ENCODE measurements around the gene NELL1.
"Not testable (repeated sequence)": the region's sequence is repeated elsewhere in the genome, so short reads cannot be mapped to it uniquely, and the experiment has no call there.

The NELL1 gene

GRCh38 chr11:20762980-20763379, 93.6 kb downstream of the NELL1 start:
- no peak for DNase-seq (ENCODE audit: low read depth, low spot score)

GRCh38 chr11:20770414-20770946, 101.1 kb downstream of the NELL1 start:
- DNase-seq (ENCODE audit: low read depth, low spot score), result no peak

- DNase-seq (ENCODE audit: low read depth, low spot score), result no peak
Measured at GRCh38 chr11:20771026-20771425, 101.6 kb downstream of the NELL1 start.

- DNase-seq (ENCODE audit: low read depth, low spot score), result no peak
Measured at GRCh38 chr11:20771681-20772080, 102.3 kb downstream of the NELL1 start.

GRCh38 chr11:20775331-20775730, 105.9 kb downstream of the NELL1 start:
- no peak for DNase-seq (ENCODE audit: low read depth, low spot score)

GRCh38 chr11:20782775-20783174, 113.4 kb downstream of the NELL1 start:
- no peak for DNase-seq (ENCODE audit: low read depth, low spot score)

GRCh38 chr11:20783220-20783619, 113.8 kb downstream of the NELL1 start:
- no peak for DNase-seq (ENCODE audit: low read depth, low spot score)

- DNase-seq (ENCODE audit: low read depth, low spot score), result no peak
Measured at GRCh38 chr11:20790622-20791021, 121.2 kb downstream of the NELL1 start.

GRCh38 chr11:20795005-20795404, 125.6 kb downstream of the NELL1 start:
- DNase-seq (ENCODE audit: low read depth, low spot score), result no peak

GRCh38 chr11:20808328-20808727, 138.9 kb downstream of the NELL1 start:
- no peak for DNase-seq (ENCODE audit: low read depth, low spot score)

GRCh38 chr11:20821046-20821445, 151.7 kb downstream of the NELL1 start:
- DNase-seq (ENCODE audit: low read depth, low spot score), result no peak

- DNase-seq (ENCODE audit: low read depth, low spot score), result no peak
Measured at GRCh38 chr11:20821470-20821869, 152.1 kb downstream of the NELL1 start.

GRCh38 chr11:20824773-20825172, 155.4 kb downstream of the NELL1 start:
- DNase-seq (ENCODE audit: low read depth, low spot score), result no peak

GRCh38 chr11:20835561-20835960, 166.2 kb downstream of the NELL1 start:
- DNase-seq (ENCODE audit: low read depth, low spot score), result no peak

GRCh38 chr11:20839231-20839630, 169.8 kb downstream of the NELL1 start:
- no peak for DNase-seq (ENCODE audit: low read depth, low spot score)

- peak; percentile 1 for DNase-seq (ENCODE audit: low read depth, low spot score)
Measured at GRCh38 chr11:20840341-20840740, 171.0 kb downstream of the NELL1 start.

- no peak for DNase-seq (ENCODE audit: low read depth, low spot score)
Measured at GRCh38 chr11:20844216-20844615, 174.8 kb downstream of the NELL1 start.

GRCh38 chr11:20844630-20845029, 175.2 kb downstream of the NELL1 start:
- no peak for DNase-seq (ENCODE audit: low read depth, low spot score)

GRCh38 chr11:20854215-20854955, 185.0 kb downstream of the NELL1 start:
- peak; percentile 28 for DNase-seq (ENCODE audit: low read depth, low spot score)

- DNase-seq (ENCODE audit: low read depth, low spot score), result no peak
Measured at GRCh38 chr11:20861322-20861721, 191.9 kb downstream of the NELL1 start.

GRCh38 chr11:20862263-20862662, 192.9 kb downstream of the NELL1 start:
- not testable (repeated sequence) for DNase-seq (ENCODE audit: low read depth, low spot score)

- DNase-seq (ENCODE audit: low read depth, low spot score), result no peak
Measured at GRCh38 chr11:20864628-20865027, 195.2 kb downstream of the NELL1 start.

- no peak for DNase-seq (ENCODE audit: low read depth, low spot score)
Measured at GRCh38 chr11:20865161-20865560, 195.8 kb downstream of the NELL1 start.

- no peak for DNase-seq (ENCODE audit: low read depth, low spot score)
Measured at GRCh38 chr11:20869123-20869522, 199.7 kb downstream of the NELL1 start.

All from astrocyte of the hippocampus (primary cell).